GM21360 (cell line): ENCODE measurements around the gene ZFP36.
"Not testable (repeated sequence)": the region's sequence is repeated elsewhere in the genome, so short reads cannot be mapped to it uniquely, and the experiment has no call there.

Source experiments
- ATAC-seq: cut with Tn5 transposase; IDR thresholded peaks from one replicate; pipeline ENCODE4 v1.9.1; 2021; ENCODE audit warnings: mild to moderate bottlenecking, moderate library complexity; ENCODE audit not compliant: unreplicated experiment

Gene ZFP36

DNA sequence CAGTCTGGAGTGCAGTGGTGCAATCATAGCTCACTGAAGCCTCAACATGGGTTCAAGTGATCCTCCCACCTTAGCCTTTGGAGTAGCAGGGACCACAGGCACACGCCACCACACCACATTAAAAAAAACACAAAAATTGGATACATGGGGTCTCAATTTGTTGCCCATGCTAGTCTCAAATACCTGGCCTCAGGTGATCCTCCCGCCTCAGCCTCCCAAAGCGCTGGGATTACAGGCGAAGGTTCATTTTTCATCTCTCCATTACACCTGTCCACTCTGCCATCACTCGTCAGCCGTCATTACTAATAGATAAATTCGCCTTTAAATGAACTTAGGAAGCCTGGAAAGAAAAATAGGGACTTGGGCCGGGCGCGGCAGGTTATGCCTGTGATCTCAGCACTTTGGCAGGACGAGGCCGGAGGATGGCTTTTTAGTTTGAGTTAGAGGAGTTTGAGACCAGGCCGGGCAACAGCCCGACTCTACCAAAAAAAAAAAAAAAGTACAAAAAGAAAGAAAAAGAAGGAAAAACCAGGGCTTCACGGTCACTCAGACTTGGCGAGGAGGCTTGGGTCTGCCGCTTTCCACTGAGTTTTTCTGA lies 38.0 kb downstream of the ZFP36 start:
- no peak for ATAC-seq

DNA sequence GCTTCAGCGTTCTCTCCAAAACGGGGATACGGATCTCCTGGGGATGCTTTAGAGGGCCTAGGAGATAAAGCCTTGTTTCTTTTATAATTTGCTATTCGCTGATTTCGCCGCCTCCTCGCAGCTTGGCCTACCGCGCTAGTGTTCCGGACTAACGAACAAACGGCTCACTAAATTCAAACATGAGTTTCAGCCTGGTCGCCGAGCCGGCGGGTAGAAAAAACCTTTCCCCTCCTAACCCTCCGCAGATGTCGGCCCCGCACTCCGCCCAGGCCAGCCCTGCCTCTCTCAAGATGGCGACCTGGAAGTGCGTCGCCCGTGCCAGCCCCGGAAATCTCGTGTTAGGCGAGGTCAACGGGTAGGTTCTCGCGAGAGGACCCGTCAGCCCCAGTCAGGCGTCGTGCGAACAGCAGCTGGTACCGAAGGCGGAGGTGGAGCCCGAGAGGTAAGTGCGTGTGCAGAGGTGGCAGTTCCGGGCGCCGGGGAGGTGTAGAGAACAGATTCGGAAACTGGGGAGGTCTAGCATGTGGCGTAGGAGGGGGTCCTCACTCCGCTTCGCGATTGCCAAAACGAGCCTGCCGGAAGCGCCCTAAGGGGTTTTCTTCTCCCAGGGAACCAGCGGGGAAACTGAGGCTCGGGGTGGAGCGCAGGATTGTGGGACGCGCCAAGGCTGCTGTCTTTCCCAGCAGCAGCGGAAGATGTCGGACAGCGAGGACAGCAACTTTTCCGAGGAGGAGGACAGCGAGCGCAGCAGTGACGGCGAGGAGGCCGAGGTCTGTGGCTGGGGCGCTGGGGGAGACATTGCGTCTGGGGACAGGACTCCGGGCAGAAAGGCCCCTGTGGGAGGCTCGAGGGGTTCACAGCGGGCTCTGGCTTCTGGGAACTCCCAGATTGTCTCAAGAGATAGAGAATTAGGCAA lies 38.8 kb downstream of the ZFP36 start, which contains the start of gene SUPT5H:
SUPT5H (plus strand) TSS at position 387 of the 916 bp plus-strand sequence; CDS start at position 696, 309 bp downstream.
- peak; percentile 73 for ATAC-seq

DNA sequence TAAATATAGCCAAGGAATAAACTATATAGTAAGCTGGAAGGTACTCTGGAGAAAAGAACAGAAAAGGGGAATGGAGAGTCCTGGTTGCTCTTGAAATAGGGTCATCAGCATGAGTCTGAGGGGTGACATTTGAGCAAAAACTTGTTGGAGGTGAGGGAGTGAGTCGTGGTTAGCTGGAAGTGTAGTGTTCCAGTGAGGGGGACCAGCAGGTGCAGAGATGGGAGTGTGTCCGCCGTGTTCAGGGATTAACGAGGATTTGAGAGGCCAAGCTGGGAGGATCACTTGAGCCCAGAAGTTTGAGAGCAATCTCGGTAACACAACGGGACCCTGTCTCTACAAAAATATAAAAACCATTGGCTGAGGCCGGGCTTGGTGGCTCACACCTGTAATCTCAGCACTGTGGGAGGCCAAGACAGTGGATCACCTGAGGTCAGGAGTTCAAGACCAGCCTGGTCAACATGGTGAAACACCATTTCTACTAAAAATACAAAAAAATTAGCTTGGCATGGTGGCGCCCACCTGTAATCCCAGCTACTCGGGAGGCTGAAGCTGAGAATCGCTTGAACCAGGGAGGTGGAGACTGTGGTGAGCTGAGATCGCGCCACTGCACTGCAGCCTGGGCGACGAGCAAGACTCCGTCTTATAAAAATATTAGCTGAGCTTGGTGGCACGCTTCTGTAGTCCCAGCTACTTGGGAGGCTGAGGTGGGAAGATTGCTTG lies 39.9 kb downstream of the ZFP36 start:
- no peak for ATAC-seq

DNA sequence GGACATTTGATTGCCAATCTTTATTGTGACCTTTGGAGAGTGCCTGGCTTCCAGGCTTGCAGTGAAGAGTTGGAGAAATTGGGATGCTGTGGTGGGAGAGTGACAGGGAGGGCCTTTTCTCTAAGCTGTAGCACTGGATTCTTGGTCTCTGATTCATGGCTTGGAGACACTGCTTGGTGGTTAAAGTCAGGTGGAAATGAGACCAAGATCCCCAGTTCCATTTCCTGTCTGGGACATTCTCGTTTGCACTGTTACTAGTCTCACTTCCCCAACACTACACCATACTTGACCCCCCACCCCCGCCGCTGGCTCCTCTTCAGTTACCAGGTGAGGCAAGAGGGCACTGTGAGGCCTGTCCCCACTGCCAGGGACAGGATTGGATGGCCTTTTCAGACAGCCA lies 41.6 kb downstream of the ZFP36 start:
- ATAC-seq, result no peak

DNA sequence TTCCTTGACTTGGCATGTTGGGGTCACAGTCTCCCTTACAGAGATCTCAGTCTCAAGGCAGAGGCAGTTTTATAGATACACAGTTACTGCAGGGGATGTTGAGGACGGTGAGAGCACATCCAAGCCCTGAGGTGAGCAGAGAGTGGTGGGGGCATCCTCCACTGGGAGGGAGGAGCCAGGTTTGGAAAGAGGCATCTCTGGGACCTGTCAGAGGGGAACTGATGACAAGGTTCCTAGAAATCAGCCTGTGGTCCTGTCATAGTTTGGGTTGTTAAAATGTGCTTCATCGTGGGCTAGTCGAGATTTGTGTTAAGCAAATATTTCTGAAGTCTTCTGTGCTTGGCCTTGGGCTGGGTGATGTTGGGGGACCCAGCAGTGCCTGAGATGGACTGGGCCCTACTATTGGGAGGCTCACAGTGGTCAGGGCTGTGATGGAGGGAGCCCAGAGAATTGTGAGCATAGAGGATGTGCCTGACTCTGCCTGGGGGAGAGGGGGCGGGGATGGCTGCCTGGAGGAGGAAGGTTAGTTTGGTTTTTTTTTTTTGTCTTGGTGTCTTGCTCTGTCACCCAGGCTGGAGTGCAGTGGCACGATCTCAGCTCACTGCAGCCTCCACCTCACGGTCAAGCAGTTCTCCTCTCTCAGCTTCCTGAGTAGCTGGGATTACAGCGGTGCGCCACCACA lies 42.6 kb downstream of the ZFP36 start:
- ATAC-seq, result no peak

DNA sequence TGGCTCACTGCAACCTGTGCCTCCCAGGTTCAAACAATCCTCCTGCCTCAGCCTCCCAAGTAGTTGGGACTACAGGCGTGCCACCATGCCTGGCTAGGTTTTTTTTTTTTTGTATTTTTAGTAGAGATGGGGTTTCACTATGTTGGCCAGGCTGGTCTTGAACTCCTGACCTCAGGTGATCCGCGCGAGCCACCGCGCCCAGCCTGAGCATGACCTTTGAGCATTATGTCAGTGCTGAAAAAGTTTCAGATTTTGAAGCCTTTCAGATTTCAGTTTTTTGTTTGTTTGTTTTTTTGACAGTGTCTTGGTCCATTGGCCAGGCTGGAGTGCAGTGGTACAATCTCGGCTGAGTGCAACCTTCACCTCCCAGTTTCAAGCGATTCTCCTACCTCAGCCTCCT lies 44.6 kb downstream of the ZFP36 start:
- ATAC-seq, result not testable (repeated sequence)
